CD14-positive monocyte (primary cell): Measurements from ENCODE around the gene PRRT4. TPM values are rescaled to one million over a fixed set of nuclear protein-coding genes. Genes with fewer than 3 reads are reported as not detected.

Source experiments
- DNase-seq, 3 donors: peaks; one replicate each; pipeline ENCODE4 v3.0.0-alpha.2; 2011 to 2022
- H2AFZ ChIP-seq: 2 replicates; pipeline ENCODE4 v1.6.0; 2012; ENCODE audit warnings: mild to moderate bottlenecking, low read depth, low read length, inconsistent platforms; ENCODE audit not compliant: insufficient read depth, poor library complexity, severe bottlenecking
- H3K27ac ChIP-seq, 2 donors: 1 replicate in 1 of 2; 2 replicates in 1 of 2; pipeline ENCODE4 v1.5.1; 2012 to 2013; ENCODE audit warnings: low read length in 2 of 2, control low read depth in 1 of 2, inconsistent platforms in 1 of 2, low read depth in 1 of 2, mild to moderate bottlenecking in 1 of 2
- H3K27me3 ChIP-seq, 2 donors: one replicate each; pipeline versions ENCODE4 v1.6.0 to v1.6.1; 2011 to 2013; ENCODE audit warnings: low read length in 2 of 2; ENCODE audit not compliant: control insufficient read depth in 2 of 2, insufficient read depth in 2 of 2
- H3K36me3 ChIP-seq, 2 donors: replicated peaks in 1 of 2; 1 replicate in 1 of 2; 2 replicates in 1 of 2; pipeline versions ENCODE4 v1.5.1 to v1.6.1; 2012 to 2013; ENCODE audit warnings: low read length in 2 of 2, control low read depth in 1 of 2, inconsistent platforms in 1 of 2, mild to moderate bottlenecking in 1 of 2; ENCODE audit not compliant: insufficient read depth in 2 of 2, control insufficient read depth in 1 of 2
- H3K4me1 ChIP-seq, 2 donors: 1 replicate in 1 of 2; 2 replicates in 1 of 2; pipeline versions ENCODE4 v1.5.1 to v1.6.1; 2012 to 2013; ENCODE audit warnings: low read length in 2 of 2, control low read depth in 1 of 2, inconsistent platforms in 1 of 2, mild to moderate bottlenecking in 1 of 2, moderate library complexity in 1 of 2; ENCODE audit not compliant: insufficient read depth in 2 of 2, control insufficient read depth in 1 of 2
- H3K4me2 ChIP-seq: replicated peaks from 2 replicates; pipeline ENCODE3; 2012; ENCODE audit warnings: low read length, moderate library complexity, mild to moderate bottlenecking; ENCODE audit not compliant: poor library complexity, severe bottlenecking; ENCODE audit errors: extremely low read depth
- H3K4me3 ChIP-seq, 3 experiments: fragments of 200-600 bp in 1 of 3; sonication (generic) in 1 of 3; replicated peaks in 1 of 3; 1 replicate in 2 of 3; 2 replicates in 1 of 3; pipeline ENCODE4 v1.5.1; 2011 to 2013; ENCODE audit warnings: low read length in 3 of 3, mild to moderate bottlenecking in 3 of 3, control low read depth in 2 of 3, low read depth in 2 of 3, inconsistent platforms in 1 of 3, moderate library complexity in 1 of 3
- H3K79me2 ChIP-seq: 2 replicates; pipeline ENCODE4 v1.6.0; 2012; ENCODE audit warnings: mild to moderate bottlenecking, control low read depth, inconsistent platforms, low read length, moderate library complexity; ENCODE audit not compliant: insufficient read depth
- H3K9ac ChIP-seq: 2 replicates; pipeline ENCODE4 v1.6.0; 2017; ENCODE audit warnings: low read length, mild to moderate bottlenecking; ENCODE audit not compliant: insufficient read depth, poor library complexity, severe bottlenecking
- H3K9me3 ChIP-seq, 2 donors: replicated peaks in 1 of 2; 1 replicate in 1 of 2; 2 replicates in 1 of 2; pipeline versions ENCODE4 v1.5.1 to v1.6.1; 2012 to 2013; ENCODE audit warnings: low read length in 2 of 2, control low read depth in 1 of 2; ENCODE audit not compliant: control insufficient read depth in 1 of 2, insufficient read depth in 1 of 2
- H4K20me1 ChIP-seq: 2 replicates; pipeline ENCODE4 v1.6.0; 2012; ENCODE audit warnings: mild to moderate bottlenecking, low read length, control low read depth, moderate library complexity; ENCODE audit not compliant: insufficient read depth
- H3K27ac Mint-ChIP-seq, 7 donors: one replicate each; pipeline ENCODE4 v1.8.0; 2020; ENCODE audit warnings: mild to moderate bottlenecking in 7 of 7, mixed read lengths in 7 of 7, moderate library complexity in 6 of 7, inconsistent platforms in 2 of 7
- H3K27me3 Mint-ChIP-seq, 3 donors: one replicate each; pipeline ENCODE4 v1.8.0; 2021 to 2022; ENCODE audit warnings: low read depth in 3 of 3, mild to moderate bottlenecking in 3 of 3, mixed read lengths in 3 of 3, moderate library complexity in 3 of 3, inconsistent platforms in 1 of 3
- H3K36me3 Mint-ChIP-seq, 2 donors: one replicate each; pipeline ENCODE4 v1.8.0; 2020; ENCODE audit warnings: mixed read lengths in 2 of 2, inconsistent platforms in 1 of 2, mild to moderate bottlenecking in 1 of 2
- H3K4me1 Mint-ChIP-seq: one replicate; pipeline ENCODE4 v1.8.0; 2020; ENCODE audit warnings: mild to moderate bottlenecking, mixed read lengths
- H3K4me3 Mint-ChIP-seq, 2 donors: one replicate each; pipeline ENCODE4 v1.8.0; 2020; ENCODE audit warnings: mild to moderate bottlenecking in 2 of 2, mixed read lengths in 2 of 2, moderate library complexity in 1 of 2
- H3K9me3 Mint-ChIP-seq, 7 donors: one replicate each; pipeline ENCODE4 v1.8.0; 2020 to 2022; ENCODE audit warnings: mixed read lengths in 7 of 7, mild to moderate bottlenecking in 6 of 7, moderate library complexity in 6 of 7, inconsistent platforms in 2 of 7
- CTCF ChIP-seq: fragments of 200-600 bp; IDR thresholded peaks from one replicate; pipeline ENCODE4 v1.8.0; 2022; ENCODE audit warnings: antibody characterized with exemption, mild to moderate bottlenecking
- WGBS: methylation state at CpG from one replicate; pipeline ENCODE4 v1.1.5; 2013; ENCODE audit warnings: missing lambda C conversion rate; ENCODE audit not compliant: insufficient coverage; 5-methylcytosine and 5-hydroxymethylcytosine counted together
- intact Hi-C, 2 donors: fragments of 100-400 bp; cut with micrococcal nuclease; formaldehyde crosslinking; loops; one replicate each; pipeline versions ENCODE4 v1.15.0 to v1.15.1; 2023
- polyA plus RNA-seq, 3 donors: library from polyadenylated mRNA; depleted of rRNA in 1 of 3; unstranded in 2 of 3; stranded (reverse) in 1 of 3; fragments of 300-500 nt in 2 of 3; fragments of >200 nt in 1 of 3; fragmentation: Illumina TruSeq in 2 of 3; gene quantifications; 1 replicate in 2 of 3; 2 replicates in 1 of 3; pipeline ENCODE4 v1.2.3, GENCODE V29; 2012 to 2021

PRRT4 gene
- polyA plus RNA-seq, 3 donors, result 1.1 TPM; not detected in 2

DNA sequence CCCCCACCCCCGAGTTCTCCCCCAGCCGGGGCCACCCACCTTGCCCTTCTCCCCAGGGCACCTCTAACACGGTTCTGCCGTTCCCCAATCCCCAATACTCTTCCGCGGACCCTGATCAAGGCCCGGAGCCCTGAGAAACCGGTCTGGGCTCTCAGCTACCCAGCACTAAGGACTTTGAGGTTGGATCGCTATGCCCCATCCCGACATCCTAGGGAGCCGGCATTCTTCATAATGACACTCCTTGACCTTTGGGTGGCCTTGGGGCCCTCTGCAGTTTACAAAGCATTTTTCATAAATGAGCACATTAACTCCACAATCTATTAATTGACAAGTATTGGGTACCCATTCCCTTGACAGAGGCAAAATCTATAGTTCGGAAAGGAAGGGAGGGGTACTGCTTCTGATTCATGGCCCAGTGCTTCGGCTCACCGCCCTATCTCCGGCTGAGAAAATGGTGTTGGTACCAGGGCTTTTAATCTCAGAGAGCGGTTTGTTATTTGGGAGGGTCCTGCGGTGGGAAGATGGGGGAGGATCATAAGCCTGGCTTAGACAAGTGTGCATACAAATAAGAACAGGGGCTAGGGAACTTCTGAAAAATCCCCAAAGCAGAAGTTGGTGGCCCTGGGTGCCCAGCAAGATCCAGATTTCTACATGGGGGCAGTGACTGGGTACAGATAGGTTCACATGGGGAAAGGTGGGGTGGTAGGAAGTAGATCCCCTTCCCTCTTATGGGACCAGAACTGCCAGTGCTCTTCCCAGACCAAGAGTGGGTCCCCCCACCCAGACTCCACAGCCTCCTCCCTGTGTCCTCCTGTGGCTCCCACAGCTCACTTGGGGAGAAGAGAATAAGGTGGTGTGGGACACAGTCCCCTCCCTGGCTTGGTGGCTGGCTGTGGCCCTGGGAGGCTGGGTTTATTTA lies 45.1 kb upstream of the PRRT4 start:
- peak in 2 of 3 donors; percentile 58 to 79 for DNase-seq
- Mint-ChIP-seq H3K27ac (peak overlapping the region; percentile 91 to 99 (median 97)), H3K9me3 (no peaks in the 10 kb centered on the region), H3K36me3 (peaks cover 23 to 28% of the 10 kb centered on the region in 2 donors), H3K4me3 (peak overlapping the region; percentile 94 to 99), H3K27me3 (peaks cover 0 to 3% (median 1%) of the 10 kb centered on the region in 3 donors), H3K4me1 (peaks cover 60% of the 10 kb centered on the region)
- Histone ChIP-seq H3K4me3 (peak overlapping the region; percentile 80 to 93 (median 84)), H3K4me1 (peaks cover 59 to 60% of the 10 kb centered on the region in 2 donors), H3K4me2 (peak overlapping the region; percentile 93), H3K27ac (peak overlapping the region; percentile 87 to 94), H3K27me3 (no peaks in the 10 kb centered on the region), H4K20me1 (peaks cover 38% of the 10 kb centered on the region), H3K79me2 (peaks cover 70% of the 10 kb centered on the region), H3K36me3 (peaks cover 17 to 34% of the 10 kb centered on the region in 2 donors), H3K9me3 (no peaks in the 10 kb centered on the region), H2AFZ (peak overlapping the region; percentile 41), H3K9ac (peak overlapping the region; percentile 80)
- TF ChIP-seq CTCF, result no peak
- intact Hi-C loops, result loop anchor here (10.0 kb wide), 1 partner anchor 48 kb away; the partner anchor contains the start of gene HILPDA (in 2 of the 2)
- WGBS, result 66% methylated on average over 14 of the region's 17 CpGs

DNA sequence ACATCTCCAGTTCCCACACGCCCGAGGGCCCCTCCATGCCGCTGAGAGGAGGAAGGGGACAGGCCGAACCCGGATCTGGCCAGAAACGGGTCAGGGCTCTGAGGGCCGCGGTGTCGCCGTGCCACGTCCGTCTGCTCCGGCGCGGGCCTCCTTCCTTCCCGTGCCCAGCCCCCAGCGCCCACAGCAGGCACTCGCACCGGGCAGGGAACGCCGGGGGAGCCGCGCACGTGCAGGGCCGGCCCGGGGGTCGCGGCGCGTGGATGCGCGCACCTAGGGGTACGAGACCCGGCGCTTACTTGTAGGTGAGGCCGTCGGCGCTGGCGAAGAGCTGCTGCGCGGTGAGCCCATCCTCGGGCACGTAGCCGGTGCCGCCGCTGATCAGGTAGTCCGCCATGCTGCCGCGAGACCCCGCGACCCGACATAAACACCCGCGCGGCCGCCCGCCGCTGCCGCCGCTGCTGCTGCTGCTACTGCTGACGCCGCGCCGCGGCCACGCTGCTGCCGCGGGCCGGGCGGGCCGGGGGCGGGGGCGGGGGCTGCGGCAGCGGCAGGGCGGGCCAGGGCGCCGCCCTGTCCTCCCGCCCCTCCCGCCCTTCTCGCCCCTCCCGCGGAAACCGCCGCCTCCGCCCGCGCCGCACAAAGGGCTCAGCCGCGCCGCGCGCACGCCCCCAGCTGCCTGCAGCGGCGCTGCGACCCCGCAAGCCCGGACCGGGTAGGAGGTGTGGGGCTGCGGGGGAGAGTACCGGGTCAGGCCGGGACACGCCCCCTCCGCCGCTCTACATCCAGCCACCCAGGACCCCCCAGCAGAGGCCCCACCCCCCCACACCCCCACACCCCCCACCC lies 44.2 kb upstream of the PRRT4 start:
- Histone ChIP-seq H2AFZ (peak overlapping the region; percentile 72), H3K27ac (peak overlapping the region; percentile 47 to 64), H3K4me3 (peak overlapping the region; percentile 72 to 93 (median 84)), H4K20me1 (peaks cover 47% of the 10 kb centered on the region), H3K9me3 (no peaks in the 10 kb centered on the region), H3K36me3 (peaks cover 26 to 42% of the 10 kb centered on the region in 2 donors), H3K79me2 (peaks cover 70% of the 10 kb centered on the region), H3K9ac (peak overlapping the region; percentile 73), H3K4me1 (peaks cover 53 to 54% of the 10 kb centered on the region in 2 donors), H3K4me2 (peak overlapping the region; percentile 95), H3K27me3 (no peaks in the 10 kb centered on the region)
- Mint-ChIP-seq H3K4me3 (peak overlapping the region; percentile 81 to 86), H3K9me3 (no peaks in the 10 kb centered on the region), H3K4me1 (peaks cover 54% of the 10 kb centered on the region), H3K27ac (peak overlapping the region in 4 of 7 donors; percentile 42 to 97 (median 64)), H3K36me3 (peaks cover 32 to 37% of the 10 kb centered on the region in 2 donors), H3K27me3 (peaks cover 0 to 1% (median 0%) of the 10 kb centered on the region in 3 donors)
- intact Hi-C loops, result loop anchor here (10.0 kb wide), 1 partner anchor 49 kb away; the partner anchor contains the start of gene HILPDA (in 2 of the 2)
- WGBS, result under 1% methylated on average over 75 of the region's 107 CpGs
- no peak for TF ChIP-seq CTCF
- peak in 2 of 3 donors; percentile 19 to 32 for DNase-seq
